Psoas muscle (tissue), 8 donors: ENCODE results near the gene ITGA4. TPM values are rescaled to one million over a fixed set of nuclear protein-coding genes. Genes with fewer than 3 reads are reported as not detected.

Experiments used
- ATAC-seq, 4 donors: fragments of 200-7000 bp; cut with Tn5 transposase; one replicate each; pipeline ENCODE4 v1.9.1; 2020; ENCODE audit warnings: moderate library complexity in 3 of 4, mild to moderate bottlenecking in 2 of 4
- DNase-seq, 2 donors: peaks; one replicate each; pipeline ENCODE4 v3.0.0-alpha.2; 2020
- H3K27ac ChIP-seq: fragments of 200-600 bp; one replicate; pipeline ENCODE4 v1.8.0; 2022
- H3K27me3 ChIP-seq, 3 donors: fragments of 200-600 bp in 1 of 3; one replicate each; pipeline versions ENCODE4 v1.6.1 to v1.8.0; 2013 to 2022; ENCODE audit warnings: low read length in 2 of 3, mild to moderate bottlenecking in 2 of 3, moderate library complexity in 1 of 3; ENCODE audit not compliant: insufficient read depth in 3 of 3
- H3K36me3 ChIP-seq, 2 donors: fragments of 200-600 bp in 1 of 2; one replicate each; pipeline versions ENCODE4 v1.6.1 to v1.8.0; 2013 to 2022; ENCODE audit warnings: low read depth in 1 of 2, mild to moderate bottlenecking in 1 of 2, moderate library complexity in 1 of 2; ENCODE audit not compliant: insufficient read depth in 1 of 2
- H3K4me1 ChIP-seq: fragments of 200-600 bp; one replicate; pipeline ENCODE4 v1.8.0; 2022
- H3K4me3 ChIP-seq: fragments of 200-600 bp; one replicate; pipeline ENCODE4 v1.8.0; 2022; ENCODE audit warnings: mild to moderate bottlenecking
- H3K9me3 ChIP-seq: fragments of 200-600 bp; one replicate; pipeline ENCODE4 v1.8.0; 2022
- WGBS, 3 donors: extraction: QIAGEN DNeasy Blood & Tissue Kit; methylation state at CpG; one replicate each; pipeline versions ENCODE4 v1.1.6 to v1.1.7; 2013; 5-methylcytosine and 5-hydroxymethylcytosine counted together
- intact Hi-C, 2 donors: fragments of 100-400 bp; cut with DNase I; formaldehyde crosslinking; loops; one replicate each; pipeline versions ENCODE4 v1.11.0 to v1.14.2; 2022
- polyA plus RNA-seq, 3 donors: library from polyadenylated mRNA; stranded (reverse); fragments of 200-250 nt; gene quantifications; one replicate each; pipeline ENCODE4 v1.2.3, GENCODE V29; 2013
- total RNA-seq, 4 donors: library from RNA; stranded (reverse); fragmentation: NEBNext Ultra II Directional in 2 of 4; extraction: Animal tissue kit (Norgen Biotek cat#: 25700) in 2 of 4; gene quantifications; one replicate each; pipeline versions ENCODE4 v1.2.1 to v1.2.4, GENCODE V29; 2021 to 2023
- TF ChIP-seq, protein P1 (sequence below): fragments of 200-600 bp; IDR thresholded peaks from one replicate; pipeline ENCODE4 v1.8.0; 2022; ENCODE audit warnings: antibody characterized with exemption
- donor health status: healthy with polysubstance abuse.
- donor health status: DM: no; HTN: no; CAD: no; lungs with moderate emphysema.
- donor health status: Bipolar disorder and iron deficiency.
- donor health status: healthy.
- donor health status: DM: yes; HTN: yes; CAD: no.
- donor health status: DM: no; HTN: no; CAD: no.
- donor health status: DM: no; HTN: no; CAD: no.
- donor health status: DM: yes; HTN: yes; CAD: no.

Gene ITGA4
- total and polyA plus RNA-seq, 7 donors: 0.16 to 2.6 (median 0.85) TPM

DNA sequence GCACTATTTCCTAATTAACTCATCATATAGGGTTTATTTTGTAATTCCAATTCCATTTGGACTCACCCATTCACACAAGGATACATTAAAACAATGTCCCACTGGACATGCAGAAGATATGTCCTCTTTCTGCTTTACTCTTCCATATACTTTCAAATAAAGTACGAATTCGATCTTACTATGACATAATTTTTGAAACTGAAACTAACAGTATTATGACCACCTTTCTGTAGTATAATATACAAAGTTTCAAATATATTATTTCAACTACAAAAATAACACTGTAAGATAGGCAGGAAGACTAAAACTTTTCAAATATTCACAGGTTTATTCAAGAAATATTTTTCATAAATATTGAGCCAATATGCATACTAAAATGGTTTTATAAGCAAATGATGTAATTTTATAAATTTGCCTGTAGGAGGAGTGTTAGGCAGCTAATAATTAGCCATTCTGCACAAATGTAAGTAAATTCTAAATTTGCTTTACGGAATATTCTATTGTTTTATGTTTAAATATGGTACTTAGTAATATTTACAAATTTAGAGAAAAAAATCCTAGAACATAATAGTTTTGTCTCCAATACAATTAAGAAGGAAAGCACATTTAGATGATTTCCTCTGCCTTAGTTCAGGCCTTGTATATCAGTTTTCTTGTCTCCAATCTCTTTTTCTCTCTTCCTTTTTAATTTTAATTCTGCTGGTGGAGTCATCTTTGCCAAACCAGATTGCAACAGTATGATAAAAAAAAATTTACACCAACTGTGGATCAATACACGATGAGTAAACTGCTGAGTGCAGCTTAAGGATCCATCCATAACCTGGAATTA is 113.9 kb downstream of the ITGA4 start:
- ATAC-seq: no peak

DNA sequence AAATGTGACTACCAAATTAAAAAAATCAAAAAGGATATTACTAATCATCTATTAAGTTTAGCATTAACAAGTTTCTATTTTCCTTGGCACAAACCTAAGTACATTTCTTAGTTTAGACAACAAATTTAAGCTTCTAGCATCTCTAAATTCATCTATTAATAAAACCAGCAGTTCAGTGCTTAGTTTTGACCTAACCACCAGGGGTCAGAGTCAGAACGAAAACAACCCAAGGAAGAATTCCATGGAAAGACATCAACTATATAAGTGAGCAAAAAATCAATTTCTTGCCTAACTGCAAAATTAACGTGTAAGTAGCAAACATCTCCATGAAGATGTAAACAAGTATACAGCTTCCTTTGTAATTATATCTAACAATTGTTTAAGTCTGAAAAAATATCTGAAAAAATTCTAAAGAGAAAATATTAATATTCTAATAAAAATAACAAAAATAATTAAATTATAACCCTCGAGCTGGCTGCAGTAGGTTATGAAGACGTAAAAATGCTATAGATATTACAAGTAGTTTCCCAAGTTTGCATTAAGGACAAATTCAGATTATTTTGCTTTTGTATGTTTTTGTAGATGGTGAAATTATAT is 116.1 kb downstream of the ITGA4 start:
- ATAC-seq: no peak
- WGBS, 3 donors: 30 to 40% (median 36%) methylated on average over 4 of the region's 4 CpGs
- Histone ChIP-seq H3K27me3 (peaks cover 0 to 2% (median 0%) of the 10 kb centered on the region in 3 donors), H3K36me3 (no peaks in the 10 kb centered on the region), H3K4me1 (no peaks in the 10 kb centered on the region), H3K27ac (no peak overlapping the region), H3K9me3 (no peaks in the 10 kb centered on the region), H3K4me3 (no peak overlapping the region)
- TF ChIP-seq, protein P1, sequence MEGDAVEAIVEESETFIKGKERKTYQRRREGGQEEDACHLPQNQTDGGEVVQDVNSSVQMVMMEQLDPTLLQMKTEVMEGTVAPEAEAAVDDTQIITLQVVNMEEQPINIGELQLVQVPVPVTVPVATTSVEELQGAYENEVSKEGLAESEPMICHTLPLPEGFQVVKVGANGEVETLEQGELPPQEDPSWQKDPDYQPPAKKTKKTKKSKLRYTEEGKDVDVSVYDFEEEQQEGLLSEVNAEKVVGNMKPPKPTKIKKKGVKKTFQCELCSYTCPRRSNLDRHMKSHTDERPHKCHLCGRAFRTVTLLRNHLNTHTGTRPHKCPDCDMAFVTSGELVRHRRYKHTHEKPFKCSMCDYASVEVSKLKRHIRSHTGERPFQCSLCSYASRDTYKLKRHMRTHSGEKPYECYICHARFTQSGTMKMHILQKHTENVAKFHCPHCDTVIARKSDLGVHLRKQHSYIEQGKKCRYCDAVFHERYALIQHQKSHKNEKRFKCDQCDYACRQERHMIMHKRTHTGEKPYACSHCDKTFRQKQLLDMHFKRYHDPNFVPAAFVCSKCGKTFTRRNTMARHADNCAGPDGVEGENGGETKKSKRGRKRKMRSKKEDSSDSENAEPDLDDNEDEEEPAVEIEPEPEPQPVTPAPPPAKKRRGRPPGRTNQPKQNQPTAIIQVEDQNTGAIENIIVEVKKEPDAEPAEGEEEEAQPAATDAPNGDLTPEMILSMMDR: peak; percentile 14
- intact Hi-C loops: loop anchor here in 1 of 2 donors (10.0 kb wide), 1 partner anchor 142 kb away; no protein-coding TSS in a partner anchor
- no peak for DNase-seq

More for the DNA sequence above, 113.9 kb downstream of the ITGA4 start:
- WGBS, 3 donors: 82 to 92% (median 84%) methylated on average over 4 of the region's 4 CpGs
- H3K4me1 ChIP-seq: no peaks in the 10 kb centered on the region
- H3K9me3 ChIP-seq: no peaks in the 10 kb centered on the region
- DNase-seq: no peak
- TF ChIP-seq, protein P1: no peak
- no peaks in the 10 kb centered on the region for H3K36me3 ChIP-seq
- no peak overlapping the region for H3K4me3 ChIP-seq
- H3K27me3 ChIP-seq: no peaks in the 10 kb centered on the region
- intact Hi-C loops: loop anchor here in 1 of 2 donors (10.0 kb wide), 1 partner anchor 144 kb away; no protein-coding TSS in a partner anchor
- H3K27ac ChIP-seq: no peak overlapping the region

DNA sequence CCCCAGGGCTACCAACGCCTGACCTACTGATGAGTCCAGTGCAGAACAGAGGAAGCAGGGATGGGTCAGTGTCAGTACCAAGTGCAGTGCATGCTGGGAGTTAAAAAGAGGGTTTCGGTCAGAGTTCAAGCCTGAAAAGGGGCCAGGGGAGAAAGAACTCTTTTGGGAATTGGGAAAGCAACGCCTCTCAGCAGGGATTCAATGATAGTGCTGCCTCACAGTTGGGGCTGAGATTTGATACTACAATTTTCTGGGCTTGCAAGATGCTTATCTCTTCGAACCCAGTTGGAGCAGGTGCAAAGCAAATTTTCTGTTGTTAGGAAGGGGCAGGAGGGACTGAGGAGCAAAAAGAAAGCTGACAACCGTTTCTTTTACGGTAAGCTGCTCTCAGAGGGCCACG is 117.1 kb downstream of the ITGA4 start:
- Histone ChIP-seq H3K9me3 (no peaks in the 10 kb centered on the region), H3K36me3 (no peaks in the 10 kb centered on the region), H3K4me1 (no peaks in the 10 kb centered on the region), H3K27ac (no peak overlapping the region), H3K27me3 (peaks cover 0 to 2% (median 0%) of the 10 kb centered on the region in 3 donors), H3K4me3 (no peak overlapping the region)
- ATAC-seq (no peak), DNase-seq (no peak)
- intact Hi-C loops: loop anchor here in 1 of 2 donors (10.0 kb wide), 1 partner anchor 140 kb away; no protein-coding TSS in a partner anchor
- WGBS, 3 donors: 51 to 57% (median 51%) methylated on average over 7 of the region's 7 CpGs
- TF ChIP-seq, protein P1: no peak

DNA sequence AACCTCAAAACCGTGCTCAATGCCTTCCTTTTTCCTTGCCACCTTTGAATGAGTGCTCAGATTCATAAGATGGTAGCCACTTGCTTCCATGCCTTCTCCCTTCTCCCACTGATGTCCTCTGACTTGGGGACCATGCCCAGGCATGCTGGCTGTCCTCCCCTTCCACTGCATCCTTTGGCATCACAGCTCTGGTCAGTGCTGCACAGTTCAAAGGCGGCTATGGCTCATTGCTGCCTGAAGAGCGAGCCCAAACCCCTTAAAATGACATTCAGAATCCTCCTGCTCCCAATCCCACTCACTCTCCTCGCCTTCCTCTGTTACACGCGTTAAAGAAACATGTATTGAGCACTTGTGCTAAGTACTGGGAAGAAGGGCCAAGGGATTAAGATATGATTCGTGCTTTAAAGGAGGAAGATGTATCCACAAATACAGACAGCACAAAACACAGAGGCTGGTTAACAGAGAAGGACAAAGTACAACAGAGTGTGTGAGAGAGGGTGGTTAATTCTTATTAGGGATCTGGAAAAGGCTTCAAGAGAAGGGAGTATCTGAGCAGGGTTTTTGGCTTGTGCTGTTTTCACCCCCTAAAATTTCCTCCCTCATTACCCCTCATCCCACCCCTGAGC is 118.0 kb downstream of the ITGA4 start:
- DNase-seq (no peak), ATAC-seq (no peak)
- peaks cover 0 to 2% (median 0%) of the 10 kb centered on the region in 3 donors for H3K27me3 ChIP-seq
- H3K4me3 ChIP-seq: no peak overlapping the region
- no peak overlapping the region for H3K27ac ChIP-seq
- intact Hi-C loops: loop anchor here in 1 of 2 donors (10.0 kb wide), 1 partner anchor 140 kb away; no protein-coding TSS in a partner anchor
- H3K36me3 ChIP-seq: no peaks in the 10 kb centered on the region
- WGBS, 3 donors: 61 to 64% (median 62%) methylated on average over 7 of the region's 7 CpGs
- TF ChIP-seq, protein P1: no peak
- H3K4me1 ChIP-seq: no peaks in the 10 kb centered on the region
- no peaks in the 10 kb centered on the region for H3K9me3 ChIP-seq
